Ovary (tissue), 9 donors: ENCODE measurements around the gene EYA4. TPM values are rescaled to one million over a fixed set of nuclear protein-coding genes. Genes with fewer than 3 reads are reported as not detected.

Source experiments
- DNase-seq, 5 donors: peaks; one replicate each; pipeline ENCODE4 v3.0.0-alpha.2; 2019 to 2020
- H3K27ac ChIP-seq, 2 donors: fragments of 200-600 bp; one replicate each; pipeline versions ENCODE4 v1.5.1 to v1.8.0; 2019 to 2022
- H3K27me3 ChIP-seq: fragments of 200-600 bp; one replicate; pipeline ENCODE4 v1.8.0; 2022
- H3K36me3 ChIP-seq: fragments of 200-600 bp; sonication (generic); one replicate; pipeline ENCODE4 v1.5.1; 2019
- H3K4me1 ChIP-seq: one replicate; pipeline ENCODE4 v1.8.1; 2013; ENCODE audit warnings: mild to moderate bottlenecking, moderate library complexity; ENCODE audit not compliant: insufficient read depth
- H3K4me3 ChIP-seq: fragments of 200-600 bp; sonication (generic); one replicate; pipeline ENCODE4 v1.5.1; 2017
- H3K9me3 ChIP-seq, 2 donors: fragments of 200-600 bp in 1 of 2; sonication (generic) in 1 of 2; one replicate each; pipeline versions ENCODE4 v1.5.1 to v1.8.1; 2013 to 2019; ENCODE audit warnings: mild to moderate bottlenecking in 1 of 2, moderate library complexity in 1 of 2
- EP300 ChIP-seq: sonication (generic); formaldehyde crosslinking; IDR thresholded peaks from one replicate; pipeline ENCODE4 v1.6.1; 2017; ENCODE audit warnings: antibody characterized with exemption
- POLR2A ChIP-seq: fragments of 450-650 bp; IDR thresholded peaks from one replicate; pipeline ENCODE4 v1.6.1; 2017; ENCODE audit warnings: antibody characterized with exemption, mild to moderate bottlenecking, moderate library complexity
- WGBS, 3 donors: extraction: QIAGEN DNeasy Blood & Tissue Kit in 1 of 3; methylation state at CpG; one replicate each; pipeline versions ENCODE4 v1.1.5 to v1.1.7; 2013 to 2017; 5-methylcytosine and 5-hydroxymethylcytosine counted together
- intact Hi-C, 4 donors: fragments of 100-400 bp; cut with DNase I; formaldehyde crosslinking; loops; one replicate each; pipeline versions ENCODE4 v1.11.0 to v1.15.1; 2022 to 2023
- polyA plus RNA-seq, 2 donors: library from polyadenylated mRNA; stranded (reverse); fragments of 200-250 nt in 1 of 2; fragments of 350-450 nt in 1 of 2; fragmentation: Illumina TruSeq in 1 of 2; extraction: RNeasy Lipid Tissue Mini Kit (QIAGEN cat#74804) in 1 of 2; gene quantifications; one replicate each; pipeline ENCODE4 v1.2.3, GENCODE V29; 2013 to 2014
- total RNA-seq, 7 donors: library from RNA; depleted of rRNA in 2 of 7; stranded (reverse); fragments of >200 nt in 2 of 7; fragmentation: NEBNext Ultra II Directional in 3 of 7; extraction: Animal tissue kit (Norgen Biotek cat#: 25700) in 3 of 7; gene quantifications; one replicate each; pipeline versions ENCODE4 v1.1.0 to v1.2.4, GENCODE V29; 2016 to 2023
- TF ChIP-seq, protein P1 (sequence below), 3 donors: fragments of 450-650 bp in 2 of 3; fragments of 200-600 bp in 1 of 3; IDR thresholded peaks; one replicate each; pipeline versions ENCODE4 v1.5.1 to v1.8.0; 2016 to 2022; ENCODE audit warnings: antibody characterized with exemption in 3 of 3, mild to moderate bottlenecking in 1 of 3
- donor health status: DM: no; HTN: no; CAD: no; lungs with moderate emphysema.
- donor health status: DM: no; HTN: no; CAD: no.
- donor health status: Bipolar disorder and iron deficiency.
- donor health status: DM: yes; HTN: yes; CAD: no.
- donor health status: DM: no; HTN: no; CAD: no.
- donor health status: DM: yes; HTN: yes; CAD: no.

EYA4 gene
- total and polyA plus RNA-seq, 9 donors: 0.08 to 17.8 (median 2.0) TPM

DNA sequence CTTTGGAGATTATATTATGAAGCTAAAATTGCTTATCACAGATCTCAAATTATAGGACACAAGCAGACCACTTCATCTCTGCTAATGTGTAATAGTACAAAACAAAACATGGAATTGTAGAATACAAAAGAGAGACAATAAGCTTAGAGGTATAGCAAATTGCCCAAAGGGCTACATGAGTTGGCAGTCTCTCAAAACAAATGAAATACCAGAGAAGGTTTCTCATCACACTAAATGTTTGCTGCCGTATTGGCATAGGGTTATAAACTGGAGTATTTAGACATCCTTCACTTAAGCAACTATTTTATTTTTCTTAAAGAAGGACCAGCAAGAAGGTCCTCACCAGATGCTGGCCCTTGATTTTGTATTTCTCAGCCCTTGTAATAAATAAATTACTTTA is 5.9 kb upstream of the EYA4 start:
- Histone ChIP-seq H3K36me3 (no peaks in the 10 kb centered on the region), H3K27ac (no peak overlapping the region), H3K4me3 (no peak overlapping the region), H3K4me1 (no peaks in the 10 kb centered on the region), H3K27me3 (no peaks in the 10 kb centered on the region), H3K9me3 (no peaks in the 10 kb centered on the region)
- intact Hi-C loops: no loop called here
- WGBS, 3 donors: 88 to 96% (median 89%) methylated on average over 1 of the region's 1 CpG
- no peak for TF ChIP-seq POLR2A
- no peak for TF ChIP-seq EP300
- TF ChIP-seq, protein P1, sequence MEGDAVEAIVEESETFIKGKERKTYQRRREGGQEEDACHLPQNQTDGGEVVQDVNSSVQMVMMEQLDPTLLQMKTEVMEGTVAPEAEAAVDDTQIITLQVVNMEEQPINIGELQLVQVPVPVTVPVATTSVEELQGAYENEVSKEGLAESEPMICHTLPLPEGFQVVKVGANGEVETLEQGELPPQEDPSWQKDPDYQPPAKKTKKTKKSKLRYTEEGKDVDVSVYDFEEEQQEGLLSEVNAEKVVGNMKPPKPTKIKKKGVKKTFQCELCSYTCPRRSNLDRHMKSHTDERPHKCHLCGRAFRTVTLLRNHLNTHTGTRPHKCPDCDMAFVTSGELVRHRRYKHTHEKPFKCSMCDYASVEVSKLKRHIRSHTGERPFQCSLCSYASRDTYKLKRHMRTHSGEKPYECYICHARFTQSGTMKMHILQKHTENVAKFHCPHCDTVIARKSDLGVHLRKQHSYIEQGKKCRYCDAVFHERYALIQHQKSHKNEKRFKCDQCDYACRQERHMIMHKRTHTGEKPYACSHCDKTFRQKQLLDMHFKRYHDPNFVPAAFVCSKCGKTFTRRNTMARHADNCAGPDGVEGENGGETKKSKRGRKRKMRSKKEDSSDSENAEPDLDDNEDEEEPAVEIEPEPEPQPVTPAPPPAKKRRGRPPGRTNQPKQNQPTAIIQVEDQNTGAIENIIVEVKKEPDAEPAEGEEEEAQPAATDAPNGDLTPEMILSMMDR (IDR thresholded peaks at IDR 0.05): no peak
- no peak for DNase-seq

DNA sequence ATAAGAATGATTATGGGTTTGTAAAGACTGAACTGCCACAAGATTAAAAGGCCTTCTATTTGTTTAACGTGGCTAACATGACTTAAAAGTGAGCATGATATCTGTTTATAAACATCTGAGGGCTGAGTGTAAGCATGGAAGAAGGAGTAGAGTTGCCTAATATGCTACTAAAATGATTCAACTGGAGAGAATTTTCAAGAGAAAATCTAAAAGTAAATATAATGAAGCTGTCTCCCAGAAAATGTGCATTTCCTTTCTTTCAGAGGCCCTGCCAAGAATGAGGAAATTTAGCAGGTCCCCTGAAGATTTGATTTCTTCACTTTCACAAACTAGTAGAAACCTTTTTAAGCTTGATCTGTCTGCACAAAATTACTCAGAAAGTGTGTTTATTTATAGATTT is 4.2 kb upstream of the EYA4 start:
- Histone ChIP-seq H3K36me3 (no peaks in the 10 kb centered on the region), H3K4me1 (peaks cover 6% of the 10 kb centered on the region), H3K4me3 (no peak overlapping the region), H3K27ac (no peak overlapping the region), H3K27me3 (no peaks in the 10 kb centered on the region), H3K9me3 (no peaks in the 10 kb centered on the region)
- DNase-seq: no peak
- no peak for TF ChIP-seq POLR2A
- no peak for TF ChIP-seq EP300
- TF ChIP-seq, protein P1 (IDR thresholded peaks at IDR 0.05): no peak
- intact Hi-C loops: no loop called here
- WGBS, 3 donors: 13 to 27% (median 15%) methylated on average over 1 of the region's 1 CpG

DNA sequence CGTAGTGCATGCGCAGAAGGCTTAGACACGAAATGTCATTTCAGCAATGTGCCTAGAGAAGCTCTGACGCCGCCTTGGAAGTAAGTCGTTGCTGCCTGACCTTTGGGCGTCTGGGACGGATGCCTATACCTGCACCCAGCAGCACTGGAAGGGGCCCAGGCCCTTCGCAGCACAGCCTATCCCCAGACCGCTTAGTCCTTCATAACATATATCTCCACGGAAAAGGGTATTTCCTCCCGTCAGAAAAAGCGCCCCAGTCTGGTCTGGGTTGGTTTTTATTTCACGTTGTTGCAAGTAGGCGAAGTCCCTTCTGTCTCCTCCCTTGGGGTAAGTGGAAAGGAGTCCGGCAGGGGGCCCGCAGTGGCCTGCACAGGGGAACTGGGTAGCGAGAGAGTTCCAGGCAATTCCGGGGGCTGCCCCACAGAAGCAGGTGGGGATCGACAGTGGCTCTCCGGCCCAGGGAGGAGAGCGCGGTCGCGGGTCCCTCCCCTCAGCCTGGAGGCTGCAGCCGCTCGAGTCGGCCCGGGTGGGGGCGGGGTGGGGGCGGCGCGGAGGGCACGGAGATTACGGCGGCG is 559 bp upstream of the EYA4 start:
- TF ChIP-seq POLR2A (no peak), EP300 (no peak)
- TF ChIP-seq, protein P1 (IDR thresholded peaks at IDR 0.05): no peak
- H3K36me3 ChIP-seq: no peaks in the 10 kb centered on the region

DNA sequence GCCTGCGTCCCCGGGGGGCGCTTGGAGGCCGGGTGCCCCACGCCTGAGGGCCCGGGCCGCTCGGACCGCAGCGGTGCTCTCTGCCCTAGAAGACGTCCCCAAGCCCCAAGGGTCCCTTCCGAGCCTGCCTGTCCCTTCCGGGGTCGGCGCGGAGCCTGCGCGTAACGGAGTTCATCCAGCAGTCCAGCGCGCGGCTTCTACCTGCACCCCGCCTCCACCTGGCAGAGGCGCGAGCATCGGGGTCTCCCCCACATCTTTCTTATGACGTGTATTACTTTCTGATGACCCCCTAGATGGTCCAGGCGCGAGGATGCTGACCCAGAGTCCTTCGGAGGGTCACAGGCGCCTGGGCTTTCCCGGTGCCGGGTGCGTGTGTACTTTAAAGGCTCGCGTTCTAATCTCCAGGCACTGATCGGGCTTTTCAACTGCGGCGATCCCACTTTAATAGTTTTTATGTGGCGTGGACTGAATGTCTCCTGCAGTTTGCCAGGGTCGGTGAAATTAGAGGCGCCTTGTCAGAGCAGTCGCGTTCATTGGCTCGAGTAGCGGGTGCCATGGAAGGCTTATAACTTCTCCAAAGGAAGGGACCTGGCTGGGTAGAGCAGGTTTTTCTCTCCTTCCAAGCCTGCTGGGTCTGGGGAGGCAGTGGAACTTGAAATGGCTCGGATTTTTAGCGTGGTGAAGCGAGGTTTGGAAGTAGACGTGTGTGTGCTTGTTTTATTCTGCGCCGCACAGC is 912 bp downstream of the EYA4 start:
- DNase-seq: peak in 2 of 5 donors; percentile 15 to 35
- no peaks in the 10 kb centered on the region for H3K9me3 ChIP-seq
- peak overlapping the region; percentile 25 for H3K4me3 ChIP-seq
- H3K27ac ChIP-seq: no peak overlapping the region
- no peaks in the 10 kb centered on the region for H3K27me3 ChIP-seq
- no peak for TF ChIP-seq EP300
- TF ChIP-seq, protein P1 (IDR thresholded peaks at IDR 0.05): no peak
- TF ChIP-seq POLR2A: no peak
- WGBS, 3 donors: 1 to 2% (median 2%) methylated on average over 35 to 52 of the region's 52 CpGs
- H3K4me1 ChIP-seq: peaks cover 8% of the 10 kb centered on the region
- intact Hi-C loops: no loop called here
- H3K36me3 ChIP-seq: no peaks in the 10 kb centered on the region

More for the DNA sequence above, 559 bp upstream of the EYA4 start:
- Histone ChIP-seq H3K4me1 (peaks cover 8% of the 10 kb centered on the region), H3K9me3 (no peaks in the 10 kb centered on the region), H3K4me3 (peak overlapping the region; percentile 25), H3K27ac (no peak overlapping the region), H3K27me3 (no peaks in the 10 kb centered on the region)
- intact Hi-C loops: no loop called here
- DNase-seq: peak in 1 of 5 donors; percentile 12
- WGBS, 3 donors: 17 to 34% (median 21%) methylated on average over 30 to 37 of the region's 37 CpGs
